K562 (cell line): ENCODE results near the gene RPN1. TPM values are rescaled to one million over a fixed set of nuclear protein-coding genes. Genes with fewer than 3 reads are reported as not detected.

ENCODE experiments used
- ARNT ChIP-seq, 2 experiments: fragments of 450-650 bp; IDR thresholded peaks; 2 replicates each; pipeline ENCODE4 v1.6.1; 2016; ENCODE audit warnings: mild to moderate bottlenecking in 1 of 2
- BDP1 ChIP-seq: IDR thresholded peaks from 3 replicates; pipeline ENCODE4 v1.6.1; 2011; ENCODE audit not compliant: insufficient read length, insufficient read depth
- BMI1 ChIP-seq: fragments of 150-350 bp; IDR thresholded peaks from 2 replicates; pipeline ENCODE4 v1.6.1; 2014; ENCODE audit warnings: low read length
- CEBPG ChIP-seq, 3 experiments: fragments of 200-800 bp in 1 of 3; sonication (Bioruptor generic) in 1 of 3; sonication (generic) in 1 of 3; formaldehyde crosslinking in 1 of 3; IDR thresholded peaks in 2 of 3; conservative IDR thresholded peaks in 1 of 3; 2 replicates each; pipeline versions ENCODE4 v1.6.1 to v1.8.0; 2016 to 2022; ENCODE audit warnings: missing compliant biosample characterization in 2 of 3, missing genetic modification characterization in 2 of 3, mild to moderate bottlenecking in 1 of 3, missing genetic modification reagents in 1 of 3
- DPF2 ChIP-seq: fragments of 450-650 bp; IDR thresholded peaks from 2 replicates; pipeline ENCODE4 v1.6.1; 2016
- FOXM1 ChIP-seq, 2 experiments: fragments of 450-650 bp in 1 of 2; sonication (generic) in 1 of 2; formaldehyde crosslinking in 1 of 2; IDR thresholded peaks; 2 replicates each; pipeline versions ENCODE4 v1.6.1 to v1.9.0; 2017 to 2022; ENCODE audit warnings: low read depth in 2 of 2, mild to moderate bottlenecking in 2 of 2, missing genetic modification reagents in 1 of 2, moderate library complexity in 1 of 2
- GTF3C2 ChIP-seq: IDR thresholded peaks from 3 replicates; pipeline ENCODE4 v1.6.1; 2011; ENCODE audit warnings: borderline replicate concordance, mild to moderate bottlenecking, moderate library complexity; ENCODE audit not compliant: insufficient read length; ENCODE audit errors: extremely low read depth
- JUN ChIP-seq, 2 experiments: sonication (generic) in 1 of 2; formaldehyde crosslinking in 1 of 2; IDR thresholded peaks; 2 replicates each; pipeline versions ENCODE4 v1.6.1 to v1.8.0; 2012 to 2022; ENCODE audit warnings: borderline replicate concordance in 2 of 2, mild to moderate bottlenecking in 2 of 2, improper control_type of control experiment in 1 of 2, low read depth in 1 of 2, low read length in 1 of 2, missing genetic modification reagents in 1 of 2
- JUNB ChIP-seq: fragments of 450-650 bp; formaldehyde crosslinking; conservative IDR thresholded peaks from 2 replicates; pipeline ENCODE4 v1.4.0; 2020; ENCODE audit warnings: mild to moderate bottlenecking
- KDM1A ChIP-seq, 2 experiments: fragments of 450-650 bp; IDR thresholded peaks; 2 replicates each; pipeline ENCODE4 v1.6.1; 2016; ENCODE audit warnings: mild to moderate bottlenecking in 2 of 2
- MIER1 ChIP-seq: fragments of 450-650 bp; IDR thresholded peaks from 2 replicates; pipeline ENCODE4 v1.6.1; 2016; ENCODE audit warnings: antibody characterized with exemption, mild to moderate bottlenecking, low read depth
- MTF1 ChIP-seq: fragments of 250-450 bp; sonication (Bioruptor Pico); IDR thresholded peaks from 2 replicates; pipeline ENCODE4 v1.9.0; 2021; ENCODE audit warnings: moderate library complexity, mild to moderate bottlenecking, inconsistent platforms, borderline replicate concordance
- MYNN ChIP-seq, 2 experiments: sonication (generic); formaldehyde crosslinking in 1 of 2; IDR thresholded peaks; 2 replicates each; pipeline versions ENCODE4 v1.5.0 to v1.6.1; 2016 to 2020; ENCODE audit warnings: antibody characterized with exemption in 1 of 2, missing genetic modification reagents in 1 of 2
- PTRF ChIP-seq: fragments of 450-650 bp; IDR thresholded peaks from 2 replicates; pipeline ENCODE4 v1.6.1; 2016; ENCODE audit warnings: mild to moderate bottlenecking, missing genetic modification characterization, missing compliant biosample characterization
- SLC30A9 ChIP-seq: fragments of 250-450 bp; sonication (Bioruptor Pico); IDR thresholded peaks from 2 replicates; pipeline ENCODE4 v1.8.0; 2022; ENCODE audit warnings: mild to moderate bottlenecking, moderate library complexity
- SMAD4 ChIP-seq: fragments of 250-450 bp; sonication (Bioruptor Pico); conservative IDR thresholded peaks from 2 replicates; pipeline ENCODE4 v1.8.0; 2021; ENCODE audit warnings: inconsistent platforms, mild to moderate bottlenecking, moderate library complexity
- SMARCE1 ChIP-seq: fragments of 450-650 bp; IDR thresholded peaks from 2 replicates; pipeline ENCODE4 v1.7.1; 2016; ENCODE audit warnings: mild to moderate bottlenecking
- SRSF3 ChIP-seq: fragments of 200-400 bp; formaldehyde crosslinking; IDR thresholded peaks from 2 replicates; pipeline ENCODE4 v1.6.1; 2016; ENCODE audit warnings: mild to moderate bottlenecking, low read length, moderate library complexity; ENCODE audit not compliant: insufficient read depth
- UBTF ChIP-seq, 2 experiments: IDR thresholded peaks; 2 replicates each; pipeline ENCODE4 v1.6.1; 2012; ENCODE audit warnings: improper control_type of control experiment in 2 of 2, low read depth in 2 of 2, low read length in 2 of 2, borderline replicate concordance in 1 of 2
- polyA plus RNA-seq, 8 experiments: library from polyadenylated mRNA; depleted of rRNA in 4 of 8; stranded (reverse) in 5 of 8; unstranded in 3 of 8; fragments of >200 nt; fragmentation: Nextera tagmentation in 2 of 8; fragmentation: Illumina TruSeq in 1 of 8; extraction: Ambion mirVana in 2 of 8; extraction: Trizol in 1 of 8; gene quantifications; 2 replicates each; pipeline versions ENCODE4 v1.2.1 to v1.2.3, GENCODE V29; 2011 to 2014; ENCODE audit warnings: inconsistent platforms in 1 of 8, missing spikeins in 1 of 8
- total RNA-seq, 7 experiments: library from RNA; depleted of rRNA in 6 of 7; stranded (reverse); fragments of >200 nt in 6 of 7; fragmentation: Illumina TruSeq in 2 of 7; extraction: Trizol in 2 of 7; gene quantifications; 2 replicates each; pipeline versions ENCODE4 v1.2.1 to v1.2.3, GENCODE V29; 2011 to 2021; ENCODE audit warnings: low replicate concordance in 1 of 7

Gene RPN1
- total and polyA plus RNA-seq, 9 of the 15 experiments (the other 6 are each of a cell fraction or from before 2014, with no cell fraction given) = 39.5 to 300 (median 148) TPM

- TF ChIP-seq CEBPG (CRISPR knock-in tag; IDR thresholded peaks at IDR 0.05) (0 out of 2 replicates have a peak, but pooled peaks have one; percentile 26), CEBPG (tag; conservative IDR thresholded peaks at IDR 0.05 in 1 of 2, IDR thresholded peaks at IDR 0.05 in 1 of 2) (no peak), MYNN (IDR thresholded peaks at IDR 0.05) (0 out of 2 replicates have a peak, but pooled peaks have one; percentile 32), MYNN (CRISPR knock-in tag; IDR thresholded peaks at IDR 0.05) (no peak), BDP1 (no peak), ARNT (IDR thresholded peaks at IDR 0.05) (no peak), PTRF (no peak), JUNB (no peak), DPF2 (peak; percentile 42; the same call in 1 of the 2 replicates), SLC30A9 (CRISPR knock-in tag) (no peak), MTF1 (CRISPR knock-in tag) (no peak), GTF3C2 (no peak), KDM1A (IDR thresholded peaks at IDR 0.05) (0 out of 4 replicates have a peak, but pooled peaks of 1 of the 2 experiments have one; percentile 1), MIER1 (no peak), SMARCE1 (no peak), BMI1 (no peak), SMAD4 (CRISPR knock-in tag) (peak; percentile 48), UBTF (IDR thresholded peaks at IDR 0.05; ENCODE audit: borderline replicate concordance in 1 of 2, low read depth in 2 of 2, low read length in 2 of 2) (peak in 1 of 2 experiments; percentile 73; a peak in 1 of 4 replicates), FOXM1 (IDR thresholded peaks at IDR 0.05; ENCODE audit: low read depth) (no peak), FOXM1 (CRISPR knock-in tag; IDR thresholded peaks at IDR 0.05; ENCODE audit: low read depth) (peak; percentile 79; the same call in 1 of the 2 replicates), JUN (IDR thresholded peaks at IDR 0.05; ENCODE audit: borderline replicate concordance, low read depth, low read length) (no peak), JUN (CRISPR knock-in tag; IDR thresholded peaks at IDR 0.05; ENCODE audit: borderline replicate concordance) (no peak), SRSF3 (no peak)
Measured at GRCh38 chr3:128680603-128681368, 30.2 kb upstream of the RPN1 start (continued).
